T-helper 17 cell (primary cell): ENCODE measurements around the gene PUS10. TPM values are rescaled to one million over a fixed set of nuclear protein-coding genes. Genes with fewer than 3 reads are reported as not detected.
"Not testable (repeated sequence)": the region's sequence is repeated elsewhere in the genome, so short reads cannot be mapped to it uniquely, and the experiment has no call there.

Experiments
- ATAC-seq: fragments of 150-1000 bp; cut with Tn5 transposase; 2 replicates; pipeline ENCODE4 v1.10.0; 2021; ENCODE audit warnings: mild to moderate bottlenecking, moderate library complexity
- DNase-seq, 3 donors: peaks; one replicate each; pipeline versions ENCODE4 v3.0.0 to v3.0.0-alpha.2; 2020 to 2021
- H3K9me3 ChIP-seq: one replicate; pipeline ENCODE4 v1.7.0; 2013; ENCODE audit warnings: low read length, mild to moderate bottlenecking; ENCODE audit not compliant: control insufficient read depth, poor library complexity, severe bottlenecking
- H3K27ac Mint-ChIP-seq: one replicate; pipeline ENCODE4 v1.8.0; 2022; ENCODE audit warnings: mild to moderate bottlenecking, moderate library complexity, mixed read lengths
- H3K27me3 Mint-ChIP-seq: one replicate; pipeline ENCODE4 v1.8.0; 2022; ENCODE audit warnings: mixed read lengths
- H3K36me3 Mint-ChIP-seq: one replicate; pipeline ENCODE4 v1.8.0; 2022; ENCODE audit warnings: low read depth, mixed read lengths
- H3K4me1 Mint-ChIP-seq: one replicate; pipeline ENCODE4 v1.8.0; 2022; ENCODE audit warnings: mild to moderate bottlenecking, mixed read lengths
- H3K4me3 Mint-ChIP-seq: one replicate; pipeline ENCODE4 v1.8.0; 2022; ENCODE audit warnings: mild to moderate bottlenecking, moderate library complexity, mixed read lengths
- total RNA-seq, 4 donors: library from RNA in 2 of 4; stranded (reverse) in 2 of 4; gene quantifications; one replicate each; pipeline ENCODE4 v1.2.3 and lab custom pipeline; 2022 to 2026

Gene PUS10
- 1 to 10 TPM; 3.2 to 4.2 TPM for total RNA-seq
- 5.1 to 9.2 reads per million in 2 donors for total RNA-seq (lab: John Stamatoyannopoulos, UW)

GRCh38 chr2:61017556-61018317 lies at the start of gene PUS10, which contains the start of gene PEX13:
PUS10 (minus strand) TSS chr2:61018255; CDS start chr2:61011890, 6,365 bp downstream.
PEX13 (plus strand) TSS chr2:61017720; CDS start chr2:61017760, 40 bp downstream.
- H3K9me3 ChIP-seq = no peaks in the 10 kb centered on the region
- Mint-ChIP-seq H3K27me3 (no peaks in the 10 kb centered on the region), H3K4me3 (peak within 1 kb of the TSS; percentile 99), H3K27ac (peak within 1 kb of the TSS; percentile 93), H3K4me1 (peaks cover 17% of the 10 kb centered on the region), H3K36me3 (peaks cover 3% of the 10 kb centered on the region)
- peak; percentile 32 to 48 (median 38) for DNase-seq
- ATAC-seq = peak; percentile 87

GRCh38 chr2:61065714-61066709 lies 48.0 kb upstream of the PUS10 start, which contains the start of gene SANBR:
SANBR (plus strand) TSS chr2:61065871; CDS start chr2:61070351, 4,480 bp downstream.
- DNase-seq (peak; percentile 79 to 89 (median 86)), ATAC-seq (peak; percentile 99)
- peak within 1 kb of the TSS; percentile 89 for H3K27ac Mint-ChIP-seq
- H3K4me1 Mint-ChIP-seq = peaks cover 9% of the 10 kb centered on the region
- no peaks in the 10 kb centered on the region for H3K36me3 Mint-ChIP-seq
- H3K4me3 Mint-ChIP-seq = peak within 1 kb of the TSS; percentile 92
- H3K9me3 ChIP-seq = no peaks in the 10 kb centered on the region
- H3K27me3 Mint-ChIP-seq = no peaks in the 10 kb centered on the region

- Mint-ChIP-seq H3K27ac (no peak overlapping the region), H3K4me3 (no peak overlapping the region), H3K36me3 (no peaks in the 10 kb centered on the region), H3K27me3 (no peaks in the 10 kb centered on the region), H3K4me1 (peaks cover 2% of the 10 kb centered on the region)
- DNase-seq = no peak
- H3K9me3 ChIP-seq = no peaks in the 10 kb centered on the region
- no peak for ATAC-seq
Observed at GRCh38 chr2:61059382-61059781, 41.3 kb upstream of the PUS10 start.

- no peak overlapping the region for H3K4me3 Mint-ChIP-seq
- no peak for DNase-seq
- no peak for ATAC-seq
Observed at GRCh38 chr2:61057562-61057961, 39.5 kb upstream of the PUS10 start.

GRCh38 chr2:61055557-61055956 lies 37.5 kb upstream of the PUS10 start:
- ATAC-seq = peak; percentile 47

More at GRCh38 chr2:61057562-61057961, 39.5 kb upstream of the PUS10 start:
- peaks cover 2% of the 10 kb centered on the region for H3K4me1 Mint-ChIP-seq
- H3K27me3 Mint-ChIP-seq = no peaks in the 10 kb centered on the region
- no peaks in the 10 kb centered on the region for H3K36me3 Mint-ChIP-seq
- peak overlapping the region; percentile 19 for H3K27ac Mint-ChIP-seq
- H3K9me3 ChIP-seq = no peaks in the 10 kb centered on the region

GRCh38 chr2:61045999-61046398 lies 27.9 kb upstream of the PUS10 start:
- DNase-seq = no peak
- H3K9me3 ChIP-seq = peaks cover 3% of the 10 kb centered on the region
- no peak for ATAC-seq
- Mint-ChIP-seq H3K4me3 (no peak overlapping the region), H3K27ac (no peak overlapping the region), H3K36me3 (no peaks in the 10 kb centered on the region), H3K27me3 (no peaks in the 10 kb centered on the region), H3K4me1 (peaks cover 16% of the 10 kb centered on the region)

More at GRCh38 chr2:61055557-61055956, 37.5 kb upstream of the PUS10 start:
- H3K9me3 ChIP-seq = no peaks in the 10 kb centered on the region
- DNase-seq = no peak
- Mint-ChIP-seq H3K27me3 (no peaks in the 10 kb centered on the region), H3K36me3 (no peaks in the 10 kb centered on the region), H3K27ac (peak overlapping the region; percentile 69), H3K4me1 (peaks cover 2% of the 10 kb centered on the region), H3K4me3 (no peak overlapping the region)

GRCh38 chr2:61045226-61045625 lies 27.2 kb upstream of the PUS10 start:
- Mint-ChIP-seq H3K27me3 (no peaks in the 10 kb centered on the region), H3K4me3 (no peak overlapping the region), H3K4me1 (peaks cover 19% of the 10 kb centered on the region), H3K27ac (peak overlapping the region; percentile 37), H3K36me3 (no peaks in the 10 kb centered on the region)
- no peak for DNase-seq
- H3K9me3 ChIP-seq = peaks cover 3% of the 10 kb centered on the region
- no peak for ATAC-seq

GRCh38 chr2:61044636-61045035 lies 26.6 kb upstream of the PUS10 start:
- H3K27ac Mint-ChIP-seq = peak overlapping the region; percentile 85
- H3K27me3 Mint-ChIP-seq = no peaks in the 10 kb centered on the region
- ATAC-seq (peak; percentile 49), DNase-seq (no peak)
- H3K4me3 Mint-ChIP-seq = no peak overlapping the region
- H3K9me3 ChIP-seq = peaks cover 3% of the 10 kb centered on the region
- no peaks in the 10 kb centered on the region for H3K36me3 Mint-ChIP-seq
- H3K4me1 Mint-ChIP-seq = peaks cover 20% of the 10 kb centered on the region

- H3K9me3 ChIP-seq = peaks cover 3% of the 10 kb centered on the region
- no peaks in the 10 kb centered on the region for H3K27me3 Mint-ChIP-seq
- H3K36me3 Mint-ChIP-seq = no peaks in the 10 kb centered on the region
- no peak for DNase-seq
- no peak overlapping the region for H3K4me3 Mint-ChIP-seq
- H3K4me1 Mint-ChIP-seq = peaks cover 20% of the 10 kb centered on the region
- H3K27ac Mint-ChIP-seq = no peak overlapping the region
- ATAC-seq = no peak
Observed at GRCh38 chr2:61042807-61043206, 24.8 kb upstream of the PUS10 start.

- not testable (repeated sequence) for H3K27me3 Mint-ChIP-seq, H3K36me3 Mint-ChIP-seq, H3K27ac Mint-ChIP-seq, ATAC-seq, DNase-seq, H3K4me3 Mint-ChIP-seq, H3K9me3 ChIP-seq
- H3K4me1 Mint-ChIP-seq = peaks cover 14% of the 10 kb centered on the region
Observed at GRCh38 chr2:61036643-61037042, 18.6 kb upstream of the PUS10 start.

GRCh38 chr2:61034592-61034991 lies 16.5 kb upstream of the PUS10 start:
- not testable (repeated sequence) for DNase-seq, H3K9me3 ChIP-seq, H3K4me1 Mint-ChIP-seq, H3K27ac Mint-ChIP-seq, ATAC-seq, H3K4me3 Mint-ChIP-seq, H3K36me3 Mint-ChIP-seq, H3K27me3 Mint-ChIP-seq

GRCh38 chr2:61029533-61029932 lies 11.5 kb upstream of the PUS10 start:
- Mint-ChIP-seq H3K4me3 (no peak overlapping the region), H3K36me3 (peaks cover 13% of the 10 kb centered on the region), H3K4me1 (peaks cover 10% of the 10 kb centered on the region), H3K27ac (no peak overlapping the region), H3K27me3 (no peaks in the 10 kb centered on the region)
- DNase-seq (no peak), ATAC-seq (no peak)
- H3K9me3 ChIP-seq = no peaks in the 10 kb centered on the region

GRCh38 chr2:61023670-61024069 lies 5.6 kb upstream of the PUS10 start:
- no peak overlapping the region for H3K4me3 Mint-ChIP-seq
- peak overlapping the region; percentile 57 for H3K27ac Mint-ChIP-seq

More at GRCh38 chr2:61023670-61024069, 5.6 kb upstream of the PUS10 start:
- H3K36me3 Mint-ChIP-seq = peaks cover 12% of the 10 kb centered on the region
- peaks cover 20% of the 10 kb centered on the region for H3K4me1 Mint-ChIP-seq
- no peaks in the 10 kb centered on the region for H3K9me3 ChIP-seq
- H3K27me3 Mint-ChIP-seq = no peaks in the 10 kb centered on the region
- no peak for ATAC-seq
- DNase-seq = no peak
